ENCODE data around the gene PLS1.

- TF ChIP-seq CTCF (IDR thresholded peaks at IDR 0.05; ENCODE audit: low read length) (no peak), EZH2 (IDR thresholded peaks at IDR 0.05; ENCODE audit: borderline replicate concordance, low read length) (no peak)
Measured at GRCh38 chr3:142602619-142603385, 6.6 kb downstream of the PLS1 start.
